ENCODE measurements around the gene WDR1.

The WDR1 gene

DNA sequence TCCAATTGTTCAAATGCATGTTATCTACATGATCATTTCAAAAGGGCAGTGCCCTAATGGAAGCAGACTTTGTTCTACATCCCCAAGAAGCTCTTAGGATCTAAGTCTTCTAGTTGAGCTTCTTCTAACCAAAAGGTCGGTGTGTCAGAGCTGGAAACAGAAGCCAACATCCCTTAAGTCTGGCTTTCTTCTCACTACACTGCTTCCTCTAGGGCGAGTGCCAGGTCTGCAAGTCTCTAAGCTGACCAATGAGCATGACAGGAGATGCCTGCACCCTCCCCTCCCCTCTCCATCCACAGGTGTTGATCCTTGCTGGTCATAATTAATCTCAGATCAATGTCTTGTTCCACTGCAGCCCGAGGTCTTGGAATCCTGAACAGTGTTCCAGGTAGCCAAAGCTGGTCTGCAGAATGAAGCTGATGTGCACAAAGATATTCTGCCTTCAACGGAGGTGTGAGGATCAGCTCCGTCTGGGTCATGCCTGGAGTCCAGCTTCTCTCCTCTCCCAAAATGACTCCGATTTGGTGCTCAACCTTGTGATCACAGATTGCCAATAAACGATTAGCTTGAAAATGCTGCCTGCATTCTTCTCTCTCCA is 44.1 kb downstream of the WDR1 start:
- DNase-seq, result no peak

DNA sequence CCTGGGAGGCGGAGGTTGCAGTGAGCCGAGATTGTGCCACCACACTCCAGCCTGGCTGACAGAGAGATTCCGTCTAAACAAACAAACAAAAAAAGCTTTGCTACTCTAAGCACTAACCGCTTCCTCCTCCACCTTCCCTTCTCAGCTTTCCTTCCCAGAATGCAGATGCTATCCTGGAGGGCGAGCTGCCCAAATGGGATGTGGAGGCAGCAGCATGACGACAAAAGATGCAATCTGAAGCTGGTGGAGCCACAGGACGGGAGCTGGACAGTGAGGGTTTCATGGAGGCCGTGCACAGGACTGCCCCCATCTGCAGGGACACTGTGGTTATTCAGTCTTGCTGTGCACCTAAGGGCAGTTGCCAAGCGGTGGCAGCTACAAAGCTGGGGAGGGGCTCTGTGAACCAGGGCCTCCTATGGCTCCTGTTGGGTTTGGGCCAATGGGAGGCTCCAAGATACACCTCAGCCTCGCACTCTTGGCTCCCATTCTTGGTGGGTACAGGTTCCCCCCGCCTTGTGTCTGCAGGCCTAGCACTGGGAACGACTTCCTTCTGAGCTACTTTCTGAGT is 47.4 kb downstream of the WDR1 start:
- no peak for DNase-seq

DNA sequence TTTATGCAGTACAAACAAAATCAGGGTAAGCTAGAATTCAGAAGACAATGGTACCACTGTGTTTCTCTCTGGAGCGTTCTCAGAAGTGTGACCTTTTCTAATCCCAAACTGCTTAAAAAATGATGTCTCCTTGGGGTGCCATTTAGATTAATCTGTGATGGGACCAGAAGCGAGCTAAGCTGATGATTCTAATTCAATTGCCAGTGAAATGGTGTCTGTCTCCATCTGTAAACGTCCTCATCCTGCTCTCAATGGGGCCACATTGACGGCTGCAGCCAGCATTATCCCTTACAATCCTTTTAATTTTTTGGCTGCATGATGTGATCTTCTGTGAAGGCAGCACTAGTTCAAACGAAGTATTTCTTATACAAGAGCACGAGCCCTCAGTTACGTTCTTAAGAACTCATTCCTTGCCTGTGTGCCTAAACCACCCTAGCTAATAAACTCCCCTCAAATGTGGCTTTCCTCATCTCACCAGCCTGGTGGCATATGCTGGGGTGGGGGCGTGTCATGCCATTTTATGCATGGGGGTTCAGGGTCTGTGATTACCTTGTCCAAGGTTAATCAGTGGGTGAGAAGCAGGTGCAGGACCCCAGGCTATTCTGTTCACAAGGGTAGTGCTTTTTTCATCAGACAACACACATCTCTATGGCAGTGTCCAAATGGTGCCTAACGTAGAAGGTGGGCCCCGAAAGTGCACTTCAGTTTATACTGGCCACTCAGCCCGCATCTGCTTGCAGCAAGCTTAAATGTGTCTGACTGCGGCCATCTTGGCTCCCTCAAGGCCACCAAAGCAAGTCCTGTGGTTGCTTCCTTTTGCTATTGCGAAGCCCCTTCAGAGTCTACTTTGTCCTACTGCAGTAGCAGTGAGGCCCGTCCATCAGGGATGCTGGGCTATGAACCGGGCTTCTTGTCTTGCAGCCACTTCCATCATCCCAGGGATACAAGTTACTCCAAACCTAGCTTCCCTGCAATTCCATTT is 49.6 kb downstream of the WDR1 start:
- no peak for DNase-seq

DNA sequence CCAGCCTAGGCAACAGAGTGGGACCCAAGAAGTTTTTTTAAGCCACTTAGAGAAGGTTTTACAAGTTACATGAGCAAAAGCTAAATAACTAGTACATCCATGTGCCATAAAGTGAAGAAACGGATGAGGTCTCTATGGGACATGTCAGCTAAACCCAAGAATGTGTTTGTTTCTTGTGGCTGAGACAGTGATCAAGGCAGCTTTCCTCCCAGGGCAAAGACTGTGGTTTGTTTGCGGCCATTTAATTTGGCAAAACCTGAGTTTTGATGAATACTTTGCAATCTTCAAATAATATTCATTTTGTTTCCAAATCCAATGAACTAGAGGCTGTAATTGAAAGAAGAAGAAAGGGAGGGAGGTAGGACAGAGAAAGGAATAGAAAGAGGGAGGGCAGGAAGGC is 50.4 kb downstream of the WDR1 start:
- no peak for DNase-seq

- DNase-seq, result no peak
Measured at GRCh38 chr4:10063544-10064300, 52.9 kb downstream of the WDR1 start.

GRCh38 chr4:10061650-10062415 is 54.8 kb downstream of the WDR1 start:
- no peak for DNase-seq

DNA sequence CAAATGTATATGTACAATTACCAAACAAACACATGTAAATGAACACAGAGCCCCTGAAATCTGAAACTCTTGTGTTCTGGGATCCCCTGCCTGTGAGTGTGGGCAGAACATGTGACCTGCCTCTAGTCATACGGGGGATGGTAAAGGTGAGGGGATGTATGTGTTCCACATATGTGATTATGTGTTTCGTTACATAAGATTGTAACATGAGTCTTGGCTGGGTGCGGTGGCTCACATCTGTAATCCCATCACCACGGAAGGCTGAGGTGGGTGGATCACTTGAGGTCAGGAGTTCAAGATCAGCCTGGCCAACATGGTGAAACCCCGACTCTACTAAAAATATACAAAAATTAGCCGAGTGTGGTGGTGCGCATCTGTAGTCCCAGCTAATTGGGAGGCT is 58.2 kb downstream of the WDR1 start:
- no peak for DNase-seq

- no peak for DNase-seq
Measured at GRCh38 chr4:10057023-10057395, 59.6 kb downstream of the WDR1 start.

GRCh38 chr4:10056334-10057022 is 60.1 kb downstream of the WDR1 start:
- DNase-seq, result no peak

DNA sequence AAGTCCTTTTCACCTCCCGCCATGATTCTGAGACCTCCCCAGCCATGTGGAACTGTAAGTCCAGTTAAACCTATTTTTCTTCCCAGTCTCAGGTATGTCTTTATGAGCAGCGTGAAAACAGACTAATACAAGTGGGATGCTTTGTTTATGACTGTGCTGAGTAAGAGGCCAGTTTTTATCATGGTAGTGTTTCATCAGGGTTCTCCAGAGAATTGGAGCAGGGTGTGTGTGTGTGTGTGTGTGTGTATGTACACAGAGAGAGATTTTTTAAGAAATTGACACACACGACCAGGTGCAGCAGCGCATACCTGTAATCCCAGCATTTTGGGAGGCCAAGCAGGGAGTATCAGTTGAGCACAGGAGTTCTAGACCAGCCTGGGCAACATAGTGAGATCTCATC is 60.7 kb downstream of the WDR1 start:
- DNase-seq, result no peak

GRCh38 chr4:10054571-10055041 is 62.0 kb downstream of the WDR1 start:
- no peak for DNase-seq

- DNase-seq, result no peak
Measured at GRCh38 chr4:10053635-10054453, 62.8 kb downstream of the WDR1 start.

GRCh38 chr4:10051517-10052135 is 65.0 kb downstream of the WDR1 start:
- DNase-seq, result no peak

DNA sequence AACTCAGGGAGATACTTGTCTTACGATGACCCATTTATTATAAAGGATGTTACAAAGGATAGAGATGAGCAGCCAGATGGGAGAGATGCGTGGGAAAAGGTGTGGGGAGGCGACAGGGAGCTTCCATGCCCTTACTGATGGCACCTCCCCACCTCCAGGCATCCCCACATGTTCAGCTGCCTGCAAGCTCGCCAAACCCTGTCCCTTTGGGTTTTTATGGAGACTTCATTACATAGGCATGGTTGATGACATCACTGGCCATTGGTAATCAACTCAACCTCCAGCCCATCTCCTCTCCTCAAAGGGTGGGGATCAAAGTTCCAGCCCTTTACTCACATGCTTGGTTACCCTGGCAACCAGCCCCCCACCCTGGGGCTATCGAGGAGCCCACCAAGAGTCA is 65.9 kb downstream of the WDR1 start:
- DNase-seq, result no peak

GRCh38 chr4:10050261-10050661 is 66.3 kb downstream of the WDR1 start:
- DNase-seq, result no peak

DNA sequence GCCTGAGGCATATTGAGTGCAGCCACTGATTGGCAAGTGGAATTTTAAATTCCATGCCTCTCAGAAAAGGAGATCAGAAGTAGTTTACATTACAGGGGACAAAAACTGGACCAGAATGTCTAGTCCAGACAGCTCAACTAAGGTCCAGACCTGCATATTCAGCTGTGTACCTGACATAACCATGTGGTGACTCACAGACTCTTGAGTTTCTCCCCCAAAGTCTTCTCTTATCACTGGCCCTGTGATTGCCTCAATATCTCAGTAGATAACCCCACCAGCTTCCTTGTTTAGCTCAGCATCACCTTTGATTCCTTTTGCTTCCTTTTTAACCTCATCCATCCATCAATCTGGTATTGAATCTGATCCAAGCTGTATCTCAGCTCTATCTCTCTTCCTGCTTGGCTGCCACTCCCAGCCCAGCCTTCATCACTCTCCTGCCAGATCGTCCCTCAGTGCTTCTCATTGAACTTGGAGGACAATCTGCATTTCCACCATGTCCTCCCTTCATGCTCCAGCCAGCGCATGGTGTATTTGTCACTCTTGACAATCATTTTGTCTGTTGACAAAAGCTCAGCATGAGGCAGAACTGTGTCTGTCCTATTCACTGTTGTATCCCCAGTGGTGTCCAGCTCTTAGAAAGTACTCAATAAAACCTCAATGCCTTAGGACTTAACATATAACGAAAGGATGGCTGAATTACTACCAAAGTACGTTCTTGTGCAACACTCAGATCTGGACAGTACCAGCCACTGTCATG is 67.5 kb downstream of the WDR1 start:
- DNase-seq, result no peak

GRCh38 chr4:10047967-10048366 is 68.6 kb downstream of the WDR1 start:
- no peak for DNase-seq

DNA sequence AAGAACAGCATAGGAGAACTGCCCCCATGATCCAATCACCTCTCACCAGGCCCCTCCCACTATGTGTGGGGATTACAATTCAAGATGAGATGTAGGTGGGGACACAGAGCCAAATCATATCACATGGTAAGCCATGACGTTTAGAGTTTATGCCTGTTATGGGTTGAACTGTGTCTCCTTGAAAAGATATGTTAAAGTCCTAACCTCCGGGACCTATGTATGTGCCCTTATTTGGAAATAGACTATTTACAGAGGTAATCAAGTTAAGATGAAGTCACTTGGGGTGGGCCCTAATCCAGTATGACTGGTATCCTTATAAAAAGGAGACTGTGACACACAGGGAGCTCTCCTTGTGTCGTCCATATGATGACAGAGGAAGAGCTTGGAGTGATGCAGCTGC is 70.1 kb downstream of the WDR1 start:
- DNase-seq, result no peak

GRCh38 chr4:10045481-10045880 is 71.1 kb downstream of the WDR1 start:
- DNase-seq, result no peak

All from right kidney (tissue), 1 donor.